Testis (tissue), 2 donors: ENCODE data around the gene NACA.

Experiments used
- CTCF ChIP-seq, 3 experiments: fragments of 450-650 bp in 2 of 3; fragments of 200-600 bp in 1 of 3; sonication (generic) in 1 of 3; IDR thresholded peaks; one replicate each; pipeline ENCODE4 v1.5.1; 2016 to 2019; ENCODE audit warnings: antibody characterized with exemption in 3 of 3, mild to moderate bottlenecking in 2 of 3, moderate library complexity in 1 of 3
- POLR2A ChIP-seq: fragments of 450-650 bp; IDR thresholded peaks from one replicate; pipeline ENCODE4 v1.6.1; 2017; ENCODE audit warnings: antibody characterized with exemption, mild to moderate bottlenecking, moderate library complexity

- TF ChIP-seq CTCF (IDR thresholded peaks at IDR 0.05) (no peak), POLR2A (no peak)
These were observed 463 bp downstream of the NACA start for GRCh38 chr12:56724701-56724971.
